ENCODE results near the gene RAPGEF1. TPM values are rescaled to one million over a fixed set of nuclear protein-coding genes. Genes with fewer than 3 reads are reported as not detected.

Gene RAPGEF1
- total and polyA plus RNA-seq, 2 donors (not counting 3 experiments of a cell fraction or from before 2014, with no cell fraction given) = 50.0 to 124 TPM

DNA sequence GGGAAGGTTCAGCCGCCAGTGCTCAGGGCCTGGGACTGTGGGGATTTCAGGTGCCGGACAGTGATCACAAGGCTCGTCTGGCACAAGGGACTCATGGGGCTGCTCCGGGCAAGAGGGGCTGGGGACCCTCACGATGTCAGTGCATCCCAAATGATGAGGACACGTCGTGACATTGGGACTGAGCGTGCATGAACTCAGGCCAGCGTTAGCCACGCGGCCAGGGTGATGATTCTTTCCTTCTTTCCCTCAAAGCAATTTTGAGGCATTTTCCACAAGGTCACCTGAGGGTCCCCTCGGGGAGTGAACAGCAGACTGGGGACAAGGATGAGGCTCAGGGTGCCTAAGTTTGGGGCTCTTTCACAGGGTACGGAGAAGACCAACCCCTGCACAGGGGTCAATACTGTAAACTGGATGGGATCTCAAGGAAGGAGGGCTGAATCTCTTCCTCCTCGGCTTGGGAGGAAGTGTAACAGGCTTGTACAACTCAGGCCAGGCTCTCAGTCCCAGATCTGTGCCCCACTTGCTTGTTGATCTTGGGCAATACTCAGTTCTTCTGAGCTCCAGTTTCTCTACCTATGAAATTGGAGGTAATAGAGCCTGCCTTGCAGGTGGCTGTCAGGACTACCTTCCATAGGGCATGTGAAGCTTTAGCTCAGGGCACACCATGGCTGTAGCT lies 116.1 kb downstream of the RAPGEF1 start:
- BruUV-seq (replicated peaks) = no TSS peak
- no peak for TF ChIP-seq JUN (IDR thresholded peaks at IDR 0.05; ENCODE audit: borderline replicate concordance, insufficient read depth, insufficient read length, low read depth)
- TF ChIP-seq CTCF (IDR thresholded peaks at IDR 0.05; ENCODE audit: extremely low read depth in 1 of 2, insufficient read depth in 1 of 2, low read depth in 1 of 2, low read length in 2 of 2) = no peak
- no peak for TF ChIP-seq EZH2 (IDR thresholded peaks at IDR 0.05; ENCODE audit: borderline replicate concordance, low read depth, low read length, severe bottlenecking)
- no peak for TF ChIP-seq MAX (IDR thresholded peaks at IDR 0.05; ENCODE audit: insufficient read depth, insufficient read length)
- no peak for TF ChIP-seq FOS (IDR thresholded peaks at IDR 0.05; ENCODE audit: borderline replicate concordance, insufficient read depth, low read length)
- TF ChIP-seq POLR2AphosphoS5 (IDR thresholded peaks at IDR 0.05; ENCODE audit: insufficient read depth, low read depth, low read length) = no peak
- TF ChIP-seq GATA2 (IDR thresholded peaks at IDR 0.05; ENCODE audit: insufficient read depth, insufficient read length, low read depth, low read length) = no peak
- no peak for TF ChIP-seq POLR2A (IDR thresholded peaks at IDR 0.05; ENCODE audit: low read depth, low read length)
- no peak for TF ChIP-seq MYC (IDR thresholded peaks at IDR 0.05; ENCODE audit: low read depth, low read length)
- Histone ChIP-seq H4K20me1 (replicated peaks; ENCODE audit: control insufficient read depth, extremely low read depth, insufficient read depth, low read length) (no peaks in the 10 kb centered on the region), H3K4me3 (replicated peaks in 1 of 3; ENCODE audit: insufficient read depth in 1 of 3, low read depth in 1 of 3, low read length in 3 of 3) (no peak overlapping the region), H3K9me3 (replicated peaks; ENCODE audit: control insufficient read depth, insufficient read depth, low read length) (no peaks in the 10 kb centered on the region), H3K4me2 (ENCODE audit: insufficient read depth, low read length) (no peak overlapping the region), H3K79me2 (ENCODE audit: control insufficient read depth, insufficient read depth, low read length) (no peaks in the 10 kb centered on the region), H3K36me3 (ENCODE audit: control insufficient read depth in 2 of 2, extremely low read depth in 1 of 2, insufficient read depth in 2 of 2, low read length in 2 of 2) (peaks cover 11 to 39% of the 10 kb centered on the region in 2 experiments), H2AFZ (ENCODE audit: low read depth, low read length) (no peak overlapping the region), H3K27me3 (ENCODE audit: control insufficient read depth in 2 of 2, insufficient read depth in 2 of 2, low read length in 2 of 2) (no peaks in the 10 kb centered on the region), H3K27ac (ENCODE audit: insufficient read depth, low read depth, low read length) (no peak overlapping the region), H3K9ac (replicated peaks; ENCODE audit: extremely low read depth, insufficient read depth, low read length) (no peak overlapping the region), H3K9me1 (replicated peaks; ENCODE audit: control insufficient read depth, extremely low read depth, insufficient read depth, low read length) (no peaks in the 10 kb centered on the region), H3K4me1 (ENCODE audit: control insufficient read depth, extremely low read depth, insufficient read depth, low read length) (no peaks in the 10 kb centered on the region)
- ChIA-PET POLR2A (no interaction called here), CTCF (interaction anchor here (0.9 to 1.6 kb wide), 6 partner anchors 12 to 96 kb away, joined by 3 to 6 read pairs (median 4); no protein-coding TSS in a partner anchor)
- no peak for DNase-seq (ENCODE audit: low read depth, low spot score)
- dilution Hi-C loops (cut with MboI; ENCODE audit: extremely low pct_ligation_motif_present, low sequenced_read_pairs) (no loop called here), intact Hi-C loops (cut with micrococcal nuclease) (no loop called here)
- FAIRE-seq = no peak
